Chondrocyte (in vitro differentiated cells): Measurements from ENCODE around the gene ERP44. TPM values are rescaled to one million over a fixed set of nuclear protein-coding genes. Genes with fewer than 3 reads are reported as not detected.

Source experiments
- DNase-seq: peaks from one replicate; pipeline ENCODE4 v3.0.0; 2021; ENCODE audit warnings: mixed read lengths, low spot score
- H3K27ac Mint-ChIP-seq: one replicate; pipeline ENCODE4 v1.8.0; 2021; ENCODE audit warnings: mild to moderate bottlenecking, moderate library complexity, mixed read lengths; ENCODE audit not compliant: unreplicated experiment
- H3K27me3 Mint-ChIP-seq: 2 replicates; pipeline ENCODE4 v1.8.0; 2021; ENCODE audit warnings: low read depth, mixed read lengths
- H3K36me3 Mint-ChIP-seq: 2 replicates; pipeline ENCODE4 v1.8.0; 2021; ENCODE audit warnings: low read depth, mixed read lengths
- H3K4me1 Mint-ChIP-seq: 2 replicates; pipeline ENCODE4 v1.8.0; 2021; ENCODE audit warnings: low read depth, mild to moderate bottlenecking, mixed read lengths
- H3K4me3 Mint-ChIP-seq: one replicate; pipeline ENCODE4 v1.8.0; 2021; ENCODE audit warnings: mild to moderate bottlenecking, moderate library complexity, mixed read lengths; ENCODE audit not compliant: unreplicated experiment
- H3K9me3 Mint-ChIP-seq: 2 replicates; pipeline ENCODE4 v1.8.0; 2021; ENCODE audit warnings: low read depth, mixed read lengths
- total RNA-seq: library from RNA; stranded (reverse); gene quantifications from 3 replicates; pipeline ENCODE4 v1.2.1, GENCODE V29; 2021
- TF ChIP-seq, protein P1 (sequence below): fragments of 200-600 bp; sonication (generic); IDR thresholded peaks from 2 replicates; pipeline ENCODE4 v1.5.0; 2021; ENCODE audit warnings: antibody characterized with exemption, mild to moderate bottlenecking, moderate library complexity

Gene ERP44
- total RNA-seq, 1 donor from 2014 or later = 16.6 TPM

GRCh38 chr9:100131875-100132430, 33.2 kb upstream of the ERP44 start:
- H3K9me3 Mint-ChIP-seq = no peaks in the 10 kb centered on the region
- H3K27me3 Mint-ChIP-seq = no peaks in the 10 kb centered on the region
- no peak overlapping the region for H3K27ac Mint-ChIP-seq
- H3K36me3 Mint-ChIP-seq = peaks cover 11% of the 10 kb centered on the region
- H3K4me1 Mint-ChIP-seq = peaks cover 13% of the 10 kb centered on the region
- TF ChIP-seq, protein P1, sequence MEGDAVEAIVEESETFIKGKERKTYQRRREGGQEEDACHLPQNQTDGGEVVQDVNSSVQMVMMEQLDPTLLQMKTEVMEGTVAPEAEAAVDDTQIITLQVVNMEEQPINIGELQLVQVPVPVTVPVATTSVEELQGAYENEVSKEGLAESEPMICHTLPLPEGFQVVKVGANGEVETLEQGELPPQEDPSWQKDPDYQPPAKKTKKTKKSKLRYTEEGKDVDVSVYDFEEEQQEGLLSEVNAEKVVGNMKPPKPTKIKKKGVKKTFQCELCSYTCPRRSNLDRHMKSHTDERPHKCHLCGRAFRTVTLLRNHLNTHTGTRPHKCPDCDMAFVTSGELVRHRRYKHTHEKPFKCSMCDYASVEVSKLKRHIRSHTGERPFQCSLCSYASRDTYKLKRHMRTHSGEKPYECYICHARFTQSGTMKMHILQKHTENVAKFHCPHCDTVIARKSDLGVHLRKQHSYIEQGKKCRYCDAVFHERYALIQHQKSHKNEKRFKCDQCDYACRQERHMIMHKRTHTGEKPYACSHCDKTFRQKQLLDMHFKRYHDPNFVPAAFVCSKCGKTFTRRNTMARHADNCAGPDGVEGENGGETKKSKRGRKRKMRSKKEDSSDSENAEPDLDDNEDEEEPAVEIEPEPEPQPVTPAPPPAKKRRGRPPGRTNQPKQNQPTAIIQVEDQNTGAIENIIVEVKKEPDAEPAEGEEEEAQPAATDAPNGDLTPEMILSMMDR = no peak
- H3K4me3 Mint-ChIP-seq = no peak overlapping the region
- no peak for DNase-seq

- Mint-ChIP-seq H3K36me3 (peaks cover 11% of the 10 kb centered on the region), H3K4me3 (no peak overlapping the region), H3K4me1 (peaks cover 13% of the 10 kb centered on the region), H3K27ac (no peak overlapping the region), H3K27me3 (no peaks in the 10 kb centered on the region), H3K9me3 (no peaks in the 10 kb centered on the region)
- no peak for DNase-seq
- TF ChIP-seq, protein P1 = no peak
Observed at GRCh38 chr9:100131216-100131615, 32.4 kb upstream of the ERP44 start.

GRCh38 chr9:100129772-100130171, 31.0 kb upstream of the ERP44 start:
- no peak overlapping the region for H3K27ac Mint-ChIP-seq

DNA sequence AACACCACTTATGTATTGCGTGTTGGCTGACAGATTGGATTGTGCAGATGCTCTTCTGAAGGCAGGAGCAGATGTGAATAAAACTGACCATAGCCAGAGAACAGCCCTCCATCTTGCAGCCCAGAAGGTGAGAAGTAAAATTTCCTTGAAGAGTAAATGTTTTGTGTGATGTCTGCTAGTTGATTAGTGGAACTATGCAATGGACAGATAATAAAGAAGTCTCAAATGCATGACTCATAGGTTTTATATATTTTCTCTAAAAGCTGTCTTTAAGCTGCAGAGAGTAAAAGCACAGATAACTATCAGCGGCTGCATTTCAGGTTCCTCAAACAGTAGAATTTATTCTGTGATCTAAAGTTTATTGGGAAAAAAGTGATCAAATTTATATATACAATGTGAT, 27.6 kb upstream of the ERP44 start:
- Mint-ChIP-seq H3K4me3 (no peak overlapping the region), H3K9me3 (no peaks in the 10 kb centered on the region), H3K4me1 (peaks cover 20% of the 10 kb centered on the region), H3K27me3 (no peaks in the 10 kb centered on the region), H3K36me3 (peaks cover 5% of the 10 kb centered on the region), H3K27ac (no peak overlapping the region)
- TF ChIP-seq, protein P1 = no peak
- no peak for DNase-seq

More at GRCh38 chr9:100129772-100130171, 31.0 kb upstream of the ERP44 start:
- Mint-ChIP-seq H3K27me3 (no peaks in the 10 kb centered on the region), H3K9me3 (no peaks in the 10 kb centered on the region), H3K4me3 (no peak overlapping the region), H3K36me3 (peaks cover 11% of the 10 kb centered on the region), H3K4me1 (peaks cover 13% of the 10 kb centered on the region)
- TF ChIP-seq, protein P1 = no peak
- no peak for DNase-seq

- Mint-ChIP-seq H3K4me3 (no peak overlapping the region), H3K36me3 (peaks cover 7% of the 10 kb centered on the region), H3K27me3 (no peaks in the 10 kb centered on the region), H3K9me3 (no peaks in the 10 kb centered on the region), H3K4me1 (peaks cover 20% of the 10 kb centered on the region), H3K27ac (no peak overlapping the region)
- DNase-seq = no peak
- TF ChIP-seq, protein P1 = no peak
Observed at GRCh38 chr9:100125910-100126309, 27.1 kb upstream of the ERP44 start.
